ENCODE results near the gene DKK2. TPM values are rescaled to one million over a fixed set of nuclear protein-coding genes. Genes with fewer than 3 reads are reported as not detected.

Gene DKK2
- total and polyA plus RNA-seq, 9 of the 15 experiments (the other 6 are each of a cell fraction or from before 2014, with no cell fraction given) = not detected

GRCh38 chr4:107066621-107067020, 30.5 kb upstream of the DKK2 start:
- TF ChIP-seq PRPF4 (IDR thresholded peaks at IDR 0.05; ENCODE audit: insufficient read depth, low read depth, low read length, poor library complexity, severe bottlenecking) (no peak), SAFB2 (IDR thresholded peaks at IDR 0.05; ENCODE audit: borderline replicate concordance, low read depth, low read length, severe bottlenecking) (no peak), ZNF444 (CRISPR knock-in tag; IDR thresholded peaks at IDR 0.05) (no peak), ZNF76 (CRISPR knock-in tag; IDR thresholded peaks at IDR 0.05; ENCODE audit: borderline replicate concordance) (no peak), HMBOX1 (IDR thresholded peaks at IDR 0.05) (no peak), NFE2L1 (tag; IDR thresholded peaks at IDR 0.05; ENCODE audit: borderline replicate concordance, low read depth) (no peak), ZNF212 (CRISPR knock-in tag; IDR thresholded peaks at IDR 0.05) (no peak), SNIP1 (IDR thresholded peaks at IDR 0.05; ENCODE audit: low read depth) (no peak), ZNF551 (CRISPR knock-in tag; IDR thresholded peaks at IDR 0.05) (no peak), PURB (CRISPR knock-in tag; IDR thresholded peaks at IDR 0.05; ENCODE audit: low read depth) (no peak), RBM14 (IDR thresholded peaks at IDR 0.05; ENCODE audit: borderline replicate concordance, insufficient read depth, low read depth, low read length) (no peak), ZNF77 (CRISPR knock-in tag; IDR thresholded peaks at IDR 0.05) (no peak)
- TF ChIP-seq, protein P1, sequence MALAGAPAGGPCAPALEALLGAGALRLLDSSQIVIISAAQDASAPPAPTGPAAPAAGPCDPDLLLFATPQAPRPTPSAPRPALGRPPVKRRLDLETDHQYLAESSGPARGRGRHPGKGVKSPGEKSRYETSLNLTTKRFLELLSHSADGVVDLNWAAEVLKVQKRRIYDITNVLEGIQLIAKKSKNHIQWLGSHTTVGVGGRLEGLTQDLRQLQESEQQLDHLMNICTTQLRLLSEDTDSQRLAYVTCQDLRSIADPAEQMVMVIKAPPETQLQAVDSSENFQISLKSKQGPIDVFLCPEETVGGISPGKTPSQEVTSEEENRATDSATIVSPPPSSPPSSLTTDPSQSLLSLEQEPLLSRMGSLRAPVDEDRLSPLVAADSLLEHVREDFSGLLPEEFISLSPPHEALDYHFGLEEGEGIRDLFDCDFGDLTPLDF (CRISPR knock-in tag; IDR thresholded peaks at IDR 0.05) = no peak
- TF ChIP-seq, protein P2, sequence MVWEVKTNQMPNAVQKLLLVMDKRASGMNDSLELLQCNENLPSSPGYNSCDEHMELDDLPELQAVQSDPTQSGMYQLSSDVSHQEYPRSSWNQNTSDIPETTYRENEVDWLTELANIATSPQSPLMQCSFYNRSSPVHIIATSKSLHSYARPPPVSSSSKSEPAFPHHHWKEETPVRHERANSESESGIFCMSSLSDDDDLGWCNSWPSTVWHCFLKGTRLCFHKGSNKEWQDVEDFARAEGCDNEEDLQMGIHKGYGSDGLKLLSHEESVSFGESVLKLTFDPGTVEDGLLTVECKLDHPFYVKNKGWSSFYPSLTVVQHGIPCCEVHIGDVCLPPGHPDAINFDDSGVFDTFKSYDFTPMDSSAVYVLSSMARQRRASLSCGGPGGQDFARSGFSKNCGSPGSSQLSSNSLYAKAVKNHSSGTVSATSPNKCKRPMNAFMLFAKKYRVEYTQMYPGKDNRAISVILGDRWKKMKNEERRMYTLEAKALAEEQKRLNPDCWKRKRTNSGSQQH (CRISPR knock-in tag; IDR thresholded peaks at IDR 0.05) = no peak
- TF ChIP-seq, protein P3, sequence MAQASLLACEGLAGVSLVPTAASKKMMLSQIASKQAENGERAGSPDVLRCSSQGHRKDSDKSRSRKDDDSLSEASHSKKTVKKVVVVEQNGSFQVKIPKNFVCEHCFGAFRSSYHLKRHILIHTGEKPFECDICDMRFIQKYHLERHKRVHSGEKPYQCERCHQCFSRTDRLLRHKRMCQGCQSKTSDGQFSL (CRISPR knock-in tag; IDR thresholded peaks at IDR 0.05) = no peak
- TF ChIP-seq, protein P3 (tag; IDR thresholded peaks at IDR 0.05) = no peak
- no peaks in the 10 kb centered on the region for H3K9me3 ChIP-seq (replicated peaks; ENCODE audit: control insufficient read depth, insufficient read depth, low read depth, low read length)
- H3K9me1 ChIP-seq (ENCODE audit: control insufficient read depth, insufficient read depth, low read length) = no peaks in the 10 kb centered on the region
- H3K36me3 ChIP-seq (ENCODE audit: control insufficient read depth, insufficient read depth, low read length) = no peaks in the 10 kb centered on the region
- no peak overlapping the region for H3K4me2 ChIP-seq (ENCODE audit: insufficient read depth, low read length)
- H4K20me1 ChIP-seq (replicated peaks; ENCODE audit: control insufficient read depth, insufficient read depth, low read length) = no peaks in the 10 kb centered on the region
- BruUV-seq (replicated peaks) = no TSS peak
- in situ Hi-C loops (cut with MboI) (no loop called here), intact Hi-C loops (cut with micrococcal nuclease) (no loop called here)
- no peak overlapping the region for H3K4me3 ChIP-seq
- CTCF ChIA-PET (ENCODE audit: low intra/inter-chr PET ratio) = no interaction called here
- POLR2A ChIA-PET = no interaction called here
- H3K27me3 ChIP-seq (ENCODE audit: control insufficient read depth in 2 of 2, insufficient read depth in 2 of 2, low read length in 2 of 2) = no peaks in the 10 kb centered on the region
- no peak for FAIRE-seq
- H3K27ac ChIP-seq (ENCODE audit: extremely low read depth, low read depth, low read length) = no peak overlapping the region
- no peak for DNase-seq (ENCODE audit: extremely low read depth in 1 of 4, low spot score in 3 of 4)
- no peak overlapping the region for H3K9ac ChIP-seq (ENCODE audit: insufficient read depth in 1 of 2, low read depth in 2 of 2, low read length in 2 of 2)
- no peak for ATAC-seq
- no peak overlapping the region for H2AFZ ChIP-seq (ENCODE audit: low read depth, low read length)
- no peaks in the 10 kb centered on the region for H3K4me1 ChIP-seq (replicated peaks in 1 of 2; ENCODE audit: control insufficient read depth in 2 of 2, insufficient read depth in 2 of 2, low read length in 2 of 2)
- 0% methylated on average over 1 of the region's 1 CpG for WGBS (ENCODE audit: insufficient coverage, low coverage, missing lambda C conversion rate)
- no peaks in the 10 kb centered on the region for H3K79me2 ChIP-seq (ENCODE audit: control insufficient read depth, insufficient read depth, low read length)
